OCI-LY1 (cell line): Measurements from ENCODE around the gene SEMA6B.

Source experiments
- H2AFZ ChIP-seq: fragments of 200-600 bp; sonication (generic), shearing (Covaris generic); 2 replicates; pipeline ENCODE4 v1.6.0; 2014; ENCODE audit warnings: antibody characterized with exemption, mild to moderate bottlenecking, low read length
- H3F3A ChIP-seq: fragments of 200-600 bp; sonication (generic), shearing (Covaris generic); 2 replicates; pipeline ENCODE4 v1.6.0; 2014; ENCODE audit warnings: mild to moderate bottlenecking, antibody characterized with exemption, low read length, moderate library complexity; ENCODE audit not compliant: insufficient read depth
- H3K27ac ChIP-seq: fragments of 200-600 bp; sonication (generic); 2 replicates; pipeline ENCODE4 v1.5.1; 2014; ENCODE audit warnings: low read length, mixed run types, mild to moderate bottlenecking, low read depth; ENCODE audit not compliant: poor library complexity, severe bottlenecking
- H3K27me3 ChIP-seq: fragments of 200-600 bp; sonication (generic); 2 replicates; pipeline ENCODE4 v1.6.0; 2014; ENCODE audit warnings: antibody characterized with exemption, mild to moderate bottlenecking, low read length, moderate library complexity; ENCODE audit not compliant: insufficient read depth
- H3K36me3 ChIP-seq: fragments of 200-600 bp; sonication (generic); 2 replicates; pipeline ENCODE4 v1.6.1; 2014; ENCODE audit warnings: mild to moderate bottlenecking, antibody characterized with exemption, low read length, moderate library complexity, mixed read lengths; ENCODE audit not compliant: insufficient read depth
- H3K4me1 ChIP-seq: fragments of 200-600 bp; sonication (generic); 2 replicates; pipeline ENCODE4 v1.5.1; 2014; ENCODE audit warnings: mild to moderate bottlenecking, low read length, moderate library complexity; ENCODE audit not compliant: insufficient read depth, severe bottlenecking
- H3K4me2 ChIP-seq: fragments of 200-600 bp; sonication (generic), shearing (Covaris generic); 2 replicates; pipeline ENCODE4 v1.6.1; 2014; ENCODE audit warnings: low read length
- H3K4me3 ChIP-seq: fragments of 200-600 bp; sonication (generic); 2 replicates; pipeline ENCODE4 v1.5.1; 2014; ENCODE audit warnings: low read length, low read depth, mild to moderate bottlenecking, mixed read lengths; ENCODE audit not compliant: poor library complexity, severe bottlenecking
- H3K79me2 ChIP-seq: fragments of 200-600 bp; shearing (Covaris generic); 2 replicates; pipeline ENCODE4 v1.6.1; 2016; ENCODE audit warnings: mixed run types, low read length, mixed read lengths; ENCODE audit not compliant: insufficient read depth
- H3K9ac ChIP-seq: fragments of 200-600 bp; sonication (generic), shearing (Covaris generic); 2 replicates; pipeline ENCODE4 v1.6.1; 2014; ENCODE audit warnings: mild to moderate bottlenecking, low read length, mixed read lengths
- H3K9me2 ChIP-seq: fragments of 200-600 bp; sonication (generic), shearing (Covaris generic); 2 replicates; pipeline ENCODE4 v1.6.1; 2014; ENCODE audit warnings: low read depth, mild to moderate bottlenecking, low read length, mixed read lengths
- H3K9me3 ChIP-seq: fragments of 200-600 bp; shearing (Covaris generic); 2 replicates; pipeline ENCODE4 v1.6.1; 2014; ENCODE audit warnings: low read length, mixed read lengths
- H4K20me1 ChIP-seq: fragments of 200-600 bp; sonication (generic), shearing (Covaris generic); 2 replicates; pipeline ENCODE4 v1.6.0; 2016; ENCODE audit warnings: mild to moderate bottlenecking, low read length; ENCODE audit not compliant: insufficient read depth
- EZH2 ChIP-seq: fragments of 200-600 bp; sonication (generic), shearing (Covaris generic); IDR thresholded peaks from 2 replicates; pipeline ENCODE4 v1.8.0; 2017; ENCODE audit warnings: borderline replicate concordance, mixed run types, mild to moderate bottlenecking, antibody characterized with exemption, low read length, moderate library complexity, mixed read lengths
- TF ChIP-seq, protein P1 (sequence below): fragments of 200-600 bp; sonication (generic), shearing (Covaris generic); IDR thresholded peaks from 2 replicates; pipeline ENCODE4 v1.5.1; 2017; ENCODE audit warnings: mild to moderate bottlenecking, antibody characterized with exemption, low read length, moderate library complexity, mixed read lengths

The SEMA6B gene

DNA sequence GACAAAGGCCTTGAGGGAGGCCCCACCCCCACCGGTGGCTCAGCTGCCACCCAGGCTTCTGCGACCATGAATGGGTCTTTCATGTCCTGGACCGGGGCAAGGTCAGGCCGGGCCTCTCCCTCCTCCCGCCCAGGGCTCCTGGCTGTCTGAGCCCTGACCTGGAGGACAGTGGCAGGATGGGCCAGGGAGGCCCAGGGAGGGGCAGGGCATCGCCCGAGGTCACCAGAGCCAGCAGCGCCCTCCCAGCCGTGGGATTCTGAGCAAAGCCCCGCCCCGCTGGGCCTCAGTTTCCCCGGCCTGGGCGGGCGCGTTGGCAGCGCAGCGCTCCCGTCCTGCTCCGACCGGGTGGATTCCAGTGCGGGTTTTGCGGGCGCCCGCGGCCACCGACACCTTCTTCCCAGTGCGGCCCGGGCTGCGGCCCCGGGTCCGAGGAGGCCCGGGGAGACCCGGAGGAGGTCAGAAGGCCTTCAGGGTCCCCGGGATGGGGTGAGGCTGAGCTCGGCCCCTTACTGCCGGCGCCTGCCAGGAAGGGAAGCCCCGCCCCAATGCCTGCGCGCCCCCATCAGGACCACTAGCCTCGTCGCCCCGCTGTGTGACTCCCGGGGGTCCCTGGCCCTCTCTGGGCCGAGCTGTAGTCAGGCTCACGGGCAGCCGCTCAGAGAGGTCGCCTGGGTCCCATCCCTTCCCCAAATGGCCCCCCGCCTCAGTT is 24.6 kb upstream of the SEMA6B start:
- Histone ChIP-seq H3K79me2 (no peaks in the 10 kb centered on the region), H3K27ac (no peak overlapping the region), H3K4me1 (peaks cover 7% of the 10 kb centered on the region), H4K20me1 (no peaks in the 10 kb centered on the region), H3F3A (no peaks in the 10 kb centered on the region), H2AFZ (no peak overlapping the region), H3K9ac (no peak overlapping the region), H3K9me2 (no peaks in the 10 kb centered on the region), H3K4me3 (peak overlapping the region; percentile 44), H3K36me3 (no peaks in the 10 kb centered on the region), H3K4me2 (peak overlapping the region; percentile 55), H3K9me3 (no peaks in the 10 kb centered on the region), H3K27me3 (no peaks in the 10 kb centered on the region; the same call in 1 of the 2 replicates)
- TF ChIP-seq, protein P1, sequence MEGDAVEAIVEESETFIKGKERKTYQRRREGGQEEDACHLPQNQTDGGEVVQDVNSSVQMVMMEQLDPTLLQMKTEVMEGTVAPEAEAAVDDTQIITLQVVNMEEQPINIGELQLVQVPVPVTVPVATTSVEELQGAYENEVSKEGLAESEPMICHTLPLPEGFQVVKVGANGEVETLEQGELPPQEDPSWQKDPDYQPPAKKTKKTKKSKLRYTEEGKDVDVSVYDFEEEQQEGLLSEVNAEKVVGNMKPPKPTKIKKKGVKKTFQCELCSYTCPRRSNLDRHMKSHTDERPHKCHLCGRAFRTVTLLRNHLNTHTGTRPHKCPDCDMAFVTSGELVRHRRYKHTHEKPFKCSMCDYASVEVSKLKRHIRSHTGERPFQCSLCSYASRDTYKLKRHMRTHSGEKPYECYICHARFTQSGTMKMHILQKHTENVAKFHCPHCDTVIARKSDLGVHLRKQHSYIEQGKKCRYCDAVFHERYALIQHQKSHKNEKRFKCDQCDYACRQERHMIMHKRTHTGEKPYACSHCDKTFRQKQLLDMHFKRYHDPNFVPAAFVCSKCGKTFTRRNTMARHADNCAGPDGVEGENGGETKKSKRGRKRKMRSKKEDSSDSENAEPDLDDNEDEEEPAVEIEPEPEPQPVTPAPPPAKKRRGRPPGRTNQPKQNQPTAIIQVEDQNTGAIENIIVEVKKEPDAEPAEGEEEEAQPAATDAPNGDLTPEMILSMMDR, result no peak
- TF ChIP-seq EZH2, result no peak

DNA sequence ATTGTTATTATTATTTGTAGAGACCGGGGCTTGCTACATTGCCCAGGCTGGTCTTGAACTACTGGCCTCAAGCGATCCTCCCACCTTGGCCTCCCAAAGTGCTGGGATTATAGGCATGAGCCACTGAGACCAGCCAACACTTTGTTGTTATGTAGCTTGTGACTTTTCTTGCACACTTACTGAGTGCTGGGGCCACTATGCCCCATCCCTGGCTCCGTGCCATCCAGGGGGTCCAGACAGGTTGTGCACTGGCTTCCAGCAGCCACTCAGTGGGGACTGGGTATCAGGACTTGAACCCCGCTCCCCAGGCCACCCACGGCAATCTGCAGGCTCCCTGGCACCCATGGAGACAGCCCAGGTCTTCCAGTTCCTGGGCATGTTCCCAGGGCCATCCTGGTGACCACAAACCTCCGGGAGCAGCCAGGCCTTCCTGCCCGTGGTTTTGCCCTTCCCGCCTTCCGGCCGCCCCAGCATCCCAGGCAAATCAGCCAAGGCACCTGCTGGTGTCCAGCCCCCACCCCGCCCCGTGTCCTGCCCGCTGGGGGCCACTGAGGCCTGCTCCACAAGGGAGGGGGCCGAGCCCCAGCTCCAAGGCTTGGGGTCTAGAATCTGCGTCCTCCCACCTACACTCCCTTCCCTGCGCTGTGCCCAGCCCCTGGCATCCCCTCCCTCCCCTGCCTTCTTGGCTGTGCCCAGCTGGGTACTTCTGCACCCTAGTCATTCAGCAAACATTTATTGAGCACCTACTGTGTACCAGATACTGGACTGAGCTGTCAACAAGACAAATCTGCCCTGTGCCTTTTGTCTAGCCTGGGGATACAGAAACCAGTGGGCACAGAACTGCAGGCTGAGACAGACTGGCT is 23.7 kb upstream of the SEMA6B start:
- no peak overlapping the region for H3K4me3 ChIP-seq
- H3F3A ChIP-seq, result no peaks in the 10 kb centered on the region; the same call in 1 of the 2 replicates
- no peaks in the 10 kb centered on the region for H3K9me3 ChIP-seq
- H3K79me2 ChIP-seq, result no peaks in the 10 kb centered on the region
- H4K20me1 ChIP-seq, result no peaks in the 10 kb centered on the region
- no peaks in the 10 kb centered on the region; the same call in 1 of the 2 replicates for H3K27me3 ChIP-seq
- no peak overlapping the region for H3K27ac ChIP-seq
- no peaks in the 10 kb centered on the region for H3K9me2 ChIP-seq
- no peak overlapping the region for H3K9ac ChIP-seq
- no peaks in the 10 kb centered on the region for H3K36me3 ChIP-seq
- no peak overlapping the region for H2AFZ ChIP-seq
- no peak overlapping the region for H3K4me2 ChIP-seq
- TF ChIP-seq EZH2, result no peak
- TF ChIP-seq, protein P1, result no peak
- H3K4me1 ChIP-seq, result peaks cover 7% of the 10 kb centered on the region

DNA sequence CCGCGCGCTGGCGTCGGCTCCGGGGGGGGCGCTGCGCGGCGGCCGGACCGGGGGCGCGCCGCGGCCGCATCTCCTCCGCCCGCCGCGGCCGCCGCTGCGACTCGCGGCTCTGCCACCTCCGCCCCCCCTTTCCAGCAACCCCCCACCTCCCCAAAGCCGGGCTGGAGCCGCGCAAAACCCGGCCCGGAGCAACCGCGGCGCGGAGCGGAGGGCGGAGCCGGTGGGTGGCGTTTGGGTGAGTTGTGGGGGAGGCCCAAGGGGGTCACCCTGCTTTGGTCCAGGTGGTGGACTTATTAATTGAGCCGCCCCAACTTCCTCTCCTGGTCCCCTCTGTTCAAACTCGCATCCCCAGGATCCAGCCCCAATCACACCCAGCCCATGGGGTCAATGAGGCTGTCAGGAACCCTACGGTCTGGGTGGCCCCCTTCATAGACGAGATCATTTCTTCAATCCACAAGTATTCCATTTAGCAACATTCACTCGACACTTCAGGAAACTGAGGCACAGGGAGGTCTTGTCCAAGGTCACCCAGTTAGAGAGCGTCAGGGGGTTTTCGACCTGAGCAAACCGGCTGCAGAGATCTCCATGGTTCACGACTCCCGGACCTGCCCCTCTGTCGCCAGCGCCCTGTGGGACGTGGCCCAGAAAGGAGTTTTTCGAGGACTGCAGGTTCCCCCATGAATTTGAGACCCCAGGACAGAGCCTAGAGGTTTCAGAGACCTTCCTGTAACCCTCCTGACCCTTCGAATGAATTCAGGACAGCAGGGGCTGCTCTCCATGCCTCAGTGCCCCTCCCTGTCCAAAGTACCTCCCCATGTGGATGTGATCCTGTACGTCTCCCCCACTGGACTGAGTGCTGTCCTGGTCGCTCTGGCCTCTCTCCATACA is 22.4 kb upstream of the SEMA6B start:
- no peak overlapping the region for H3K9ac ChIP-seq
- no peaks in the 10 kb centered on the region for H3K79me2 ChIP-seq
- no peaks in the 10 kb centered on the region; the same call in 1 of the 2 replicates for H3K27me3 ChIP-seq
- no peaks in the 10 kb centered on the region for H3K36me3 ChIP-seq
- no peak overlapping the region for H3K27ac ChIP-seq
- no peaks in the 10 kb centered on the region for H4K20me1 ChIP-seq
- H2AFZ ChIP-seq, result no peak overlapping the region
- H3K9me3 ChIP-seq, result no peaks in the 10 kb centered on the region
- H3K4me2 ChIP-seq, result no peak overlapping the region; the same call in 1 of the 2 replicates
- H3K4me3 ChIP-seq, result no peak overlapping the region
- H3K4me1 ChIP-seq, result peaks cover 7% of the 10 kb centered on the region
- no peaks in the 10 kb centered on the region; the same call in 1 of the 2 replicates for H3F3A ChIP-seq
- TF ChIP-seq, protein P1, result no peak
- no peak for TF ChIP-seq EZH2
- no peaks in the 10 kb centered on the region for H3K9me2 ChIP-seq
